Cardiac muscle cell (in vitro differentiated cells and primary cell): Measurements from ENCODE around the gene NPAS3. TPM values are rescaled to one million over a fixed set of nuclear protein-coding genes. Genes with fewer than 3 reads are reported as not detected.

Source experiments
- DNase-seq, 2 donors: peaks; one replicate each; pipeline versions ENCODE4 v3.0.0 to v3.0.0-alpha.2; 2010 to 2017; ENCODE audit warnings: low read depth in 1 of 2, low spot score in 1 of 2
- H3K27ac ChIP-seq: fragments of 200-600 bp; sonication (generic); 2 replicates; pipeline ENCODE4 v1.5.1; 2016
- H3K27me3 ChIP-seq: fragments of 200-600 bp; sonication (generic); 2 replicates; pipeline ENCODE4 v1.6.0; 2016; ENCODE audit warnings: control low read depth
- H3K36me3 ChIP-seq: fragments of 200-600 bp; sonication (generic); 2 replicates; pipeline ENCODE4 v1.5.1; 2016; ENCODE audit warnings: control low read depth
- H3K4me1 ChIP-seq: fragments of 200-600 bp; sonication (generic); 2 replicates; pipeline ENCODE4 v1.8.1; 2017; ENCODE audit warnings: low read depth, mild to moderate bottlenecking, mixed run types
- H3K4me3 ChIP-seq: fragments of 200-600 bp; sonication (generic); 2 replicates; pipeline ENCODE4 v1.5.1; 2016; ENCODE audit warnings: mild to moderate bottlenecking
- H3K9me3 ChIP-seq: fragments of 200-600 bp; sonication (generic); 2 replicates; pipeline ENCODE4 v1.5.1; 2017; ENCODE audit warnings: low read depth, mild to moderate bottlenecking, control low read depth
- polyA plus RNA-seq: library from polyadenylated mRNA; unstranded; fragments of >200 nt; fragmentation: Nextera tagmentation; extraction: Ambion mirVana; gene quantifications from 2 replicates; pipeline ENCODE4 v1.2.1, GENCODE V29; 2016
- total RNA-seq: library from RNA; depleted of rRNA; stranded (reverse); fragments of >200 nt; gene quantifications from 2 replicates; pipeline ENCODE4 v1.2.3, GENCODE V29; 2016
- TF ChIP-seq, protein P1 (sequence below): IDR thresholded peaks from 2 replicates; pipeline ENCODE4 v1.5.1; 2012; ENCODE audit warnings: low read depth, mild to moderate bottlenecking, low read length

Gene NPAS3
- total and polyA plus RNA-seq, 2 experiments from 2014 or later = 0.18 TPM

DNA sequence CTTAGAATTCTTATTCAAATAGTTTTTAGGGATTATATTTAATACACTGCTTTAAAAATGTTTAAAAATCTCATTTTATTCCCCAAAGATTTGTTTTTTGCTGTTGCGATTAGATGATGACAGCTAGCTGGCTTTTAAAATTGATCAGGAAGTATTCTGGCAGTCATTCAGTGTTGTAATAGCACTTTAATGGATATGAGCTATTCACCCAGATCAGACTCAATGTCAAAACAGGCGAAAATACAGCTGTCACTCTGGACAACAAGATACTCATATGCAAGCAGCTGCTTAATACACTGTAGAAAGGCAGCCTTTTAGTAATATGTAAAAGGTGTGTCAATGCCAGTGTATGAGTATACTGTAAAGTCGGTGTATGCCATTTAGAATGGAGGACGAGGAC, 91.7 kb downstream of the NPAS3 start:
- TF ChIP-seq, protein P1, sequence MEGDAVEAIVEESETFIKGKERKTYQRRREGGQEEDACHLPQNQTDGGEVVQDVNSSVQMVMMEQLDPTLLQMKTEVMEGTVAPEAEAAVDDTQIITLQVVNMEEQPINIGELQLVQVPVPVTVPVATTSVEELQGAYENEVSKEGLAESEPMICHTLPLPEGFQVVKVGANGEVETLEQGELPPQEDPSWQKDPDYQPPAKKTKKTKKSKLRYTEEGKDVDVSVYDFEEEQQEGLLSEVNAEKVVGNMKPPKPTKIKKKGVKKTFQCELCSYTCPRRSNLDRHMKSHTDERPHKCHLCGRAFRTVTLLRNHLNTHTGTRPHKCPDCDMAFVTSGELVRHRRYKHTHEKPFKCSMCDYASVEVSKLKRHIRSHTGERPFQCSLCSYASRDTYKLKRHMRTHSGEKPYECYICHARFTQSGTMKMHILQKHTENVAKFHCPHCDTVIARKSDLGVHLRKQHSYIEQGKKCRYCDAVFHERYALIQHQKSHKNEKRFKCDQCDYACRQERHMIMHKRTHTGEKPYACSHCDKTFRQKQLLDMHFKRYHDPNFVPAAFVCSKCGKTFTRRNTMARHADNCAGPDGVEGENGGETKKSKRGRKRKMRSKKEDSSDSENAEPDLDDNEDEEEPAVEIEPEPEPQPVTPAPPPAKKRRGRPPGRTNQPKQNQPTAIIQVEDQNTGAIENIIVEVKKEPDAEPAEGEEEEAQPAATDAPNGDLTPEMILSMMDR = no peak
- Histone ChIP-seq H3K4me1 (no peaks in the 10 kb centered on the region), H3K27ac (no peak overlapping the region), H3K9me3 (no peaks in the 10 kb centered on the region), H3K36me3 (no peaks in the 10 kb centered on the region), H3K27me3 (no peaks in the 10 kb centered on the region), H3K4me3 (no peak overlapping the region)
- no peak for DNase-seq

DNA sequence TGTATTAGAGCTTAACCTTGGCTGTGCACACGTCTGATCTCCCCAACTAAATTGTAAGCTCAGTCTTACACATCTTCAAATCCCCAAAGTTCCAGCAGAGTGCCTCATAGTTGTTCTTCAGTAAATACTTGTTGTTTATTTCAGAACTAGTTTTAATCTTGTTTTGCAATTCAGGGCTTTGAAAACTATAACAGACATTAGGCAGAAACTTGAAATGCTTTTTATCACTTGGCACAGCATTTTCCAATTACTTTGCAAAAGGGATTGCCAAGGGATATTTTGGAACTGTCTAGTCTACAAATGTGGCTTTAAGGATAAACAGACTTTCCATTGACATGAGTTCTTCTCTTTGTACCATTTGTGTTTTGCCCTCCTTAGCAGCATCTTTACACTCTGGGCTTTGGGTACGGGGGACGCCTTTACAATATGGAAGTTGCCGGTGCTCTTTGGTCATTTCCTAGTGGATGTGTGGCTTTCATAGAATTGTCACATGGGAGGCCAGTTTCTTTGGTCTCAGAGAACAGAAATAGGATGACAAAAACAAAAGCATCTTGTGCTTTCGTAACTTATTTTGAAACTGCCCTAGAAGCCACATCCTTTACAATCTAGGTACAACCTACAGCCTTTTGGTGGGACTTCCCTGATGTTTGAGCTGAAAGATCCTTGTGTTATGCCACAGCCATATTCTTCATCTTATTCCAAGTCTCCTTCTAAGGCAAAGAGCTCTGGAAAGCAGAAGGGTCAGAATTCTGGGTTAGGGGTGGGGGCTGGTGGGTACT, 96.9 kb downstream of the NPAS3 start:
- no peak overlapping the region for H3K27ac ChIP-seq
- TF ChIP-seq, protein P1 = no peak
- H3K4me3 ChIP-seq = no peak overlapping the region
- no peak for DNase-seq
- H3K27me3 ChIP-seq = no peaks in the 10 kb centered on the region
- peaks cover 6% of the 10 kb centered on the region for H3K4me1 ChIP-seq
- no peaks in the 10 kb centered on the region for H3K9me3 ChIP-seq
- H3K36me3 ChIP-seq = no peaks in the 10 kb centered on the region

DNA sequence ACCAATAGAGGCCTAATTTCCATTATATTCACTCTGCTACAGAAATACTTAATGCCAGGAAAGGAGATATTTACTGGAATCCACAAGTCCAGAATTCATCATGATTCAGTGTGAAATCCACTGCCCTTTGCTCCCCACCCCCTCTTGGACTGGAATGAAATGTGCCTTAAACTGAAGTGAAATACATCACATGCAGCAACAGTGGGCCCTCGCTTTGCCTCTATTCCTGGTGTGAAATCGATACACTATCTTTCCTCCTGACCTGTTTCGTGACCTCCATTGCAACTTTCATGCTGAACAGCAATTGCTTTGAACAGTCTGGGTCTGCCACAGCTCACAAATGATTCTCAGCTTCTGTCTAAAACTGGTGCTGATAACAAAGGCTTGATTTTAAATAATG, 100.6 kb downstream of the NPAS3 start:
- Histone ChIP-seq H3K27ac (peak overlapping the region; percentile 46), H3K4me3 (no peak overlapping the region), H3K36me3 (no peaks in the 10 kb centered on the region), H3K9me3 (no peaks in the 10 kb centered on the region), H3K4me1 (peaks cover 6% of the 10 kb centered on the region), H3K27me3 (no peaks in the 10 kb centered on the region)
- TF ChIP-seq, protein P1 = no peak
- no peak for DNase-seq

DNA sequence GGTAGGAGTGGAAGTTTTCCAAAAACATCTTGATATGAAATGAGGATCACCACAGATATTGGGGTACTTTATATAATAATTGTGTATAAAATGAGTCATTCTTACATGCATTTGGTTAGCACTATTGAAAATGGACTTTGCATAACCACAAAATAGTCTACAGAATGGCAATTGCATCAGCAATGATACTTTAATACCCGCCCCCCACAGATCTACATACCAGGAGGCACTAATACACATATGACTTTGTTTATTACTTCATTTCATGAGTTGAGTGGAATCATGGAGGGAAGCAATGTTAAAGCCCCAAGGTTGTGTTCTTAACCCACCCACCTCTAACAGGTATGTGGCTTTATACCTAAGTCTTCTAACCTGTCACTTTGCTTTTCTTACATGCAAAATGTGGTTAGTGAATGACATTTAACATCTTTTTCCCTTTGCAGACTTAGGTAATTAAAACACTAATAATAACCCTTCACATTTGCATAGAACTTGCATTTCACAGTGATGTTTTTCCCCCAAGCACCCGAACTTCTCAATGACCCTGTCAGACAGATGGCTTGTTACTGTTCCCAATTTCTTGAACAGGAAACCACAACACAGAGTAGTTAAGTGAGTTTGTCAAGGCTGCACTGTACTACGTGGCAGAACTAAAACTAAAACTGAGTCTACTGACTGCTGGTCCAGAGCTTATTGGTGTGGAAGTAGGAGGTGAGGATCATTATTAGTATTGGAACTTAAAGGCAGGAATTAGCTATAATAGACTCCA, 101.9 kb downstream of the NPAS3 start:
- Histone ChIP-seq H3K27me3 (no peaks in the 10 kb centered on the region), H3K36me3 (no peaks in the 10 kb centered on the region), H3K4me3 (no peak overlapping the region), H3K27ac (no peak overlapping the region), H3K4me1 (peaks cover 6% of the 10 kb centered on the region), H3K9me3 (no peaks in the 10 kb centered on the region)
- TF ChIP-seq, protein P1 = no peak
- no peak for DNase-seq

DNA sequence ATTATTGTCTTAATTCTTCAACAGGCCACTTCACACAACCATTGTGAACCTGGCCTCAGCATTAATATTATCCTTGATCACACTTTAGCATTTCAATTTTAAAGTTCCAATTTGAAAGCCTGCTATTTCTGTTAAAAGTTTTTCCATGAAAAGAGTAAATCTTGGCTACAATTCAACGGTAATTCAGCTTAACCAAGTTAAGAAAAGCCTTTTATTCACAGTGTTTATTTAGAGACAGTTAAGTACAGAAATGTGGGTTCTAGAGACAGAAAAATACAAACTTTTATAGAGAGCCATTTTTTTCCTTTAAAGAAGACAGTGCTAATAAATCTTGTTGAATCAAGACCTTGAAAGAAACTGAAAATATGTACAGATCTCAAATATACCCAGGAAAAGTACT, 103.9 kb downstream of the NPAS3 start:
- Histone ChIP-seq H3K27ac (no peak overlapping the region), H3K36me3 (no peaks in the 10 kb centered on the region), H3K4me3 (no peak overlapping the region), H3K9me3 (no peaks in the 10 kb centered on the region), H3K27me3 (no peaks in the 10 kb centered on the region), H3K4me1 (peaks cover 6% of the 10 kb centered on the region)
- DNase-seq = no peak
- TF ChIP-seq, protein P1 = no peak
